PC-3 (cell line): ENCODE measurements around the gene ASL.

Experiments used
- CTCF ChIP-seq: fragments of 300-600 bp; sonication (generic); conservative IDR thresholded peaks from 2 replicates; pipeline ENCODE4 v1.5.1; 2017; ENCODE audit warnings: antibody characterized with exemption, low read depth, mild to moderate bottlenecking, low read length
- EZH2 ChIP-seq: fragments of 300-600 bp; sonication (generic); IDR thresholded peaks from one replicate; pipeline ENCODE4 v1.6.1; 2017; ENCODE audit warnings: antibody characterized with exemption, mild to moderate bottlenecking, low read length; ENCODE audit not compliant: unreplicated experiment

- no peak for TF ChIP-seq EZH2
- peak; percentile 48 for TF ChIP-seq CTCF
Observed at GRCh38 chr7:66114743-66115649, 39.4 kb downstream of the ASL start, which contains the start of gene CRCP.
